Ectodermal cell (in vitro differentiated cells): ENCODE results near the gene SCG2.
"Not testable (repeated sequence)": the region's sequence is repeated elsewhere in the genome, so short reads cannot be mapped to it uniquely, and the experiment has no call there.

Source experiments
- H3K27ac ChIP-seq: 2 replicates; pipeline ENCODE4 v1.7.0; 2013; ENCODE audit warnings: mild to moderate bottlenecking, low read depth, low read length; ENCODE audit not compliant: insufficient read depth, poor library complexity, severe bottlenecking
- H3K27me3 ChIP-seq: 2 replicates; pipeline ENCODE4 v1.7.0; 2013; ENCODE audit warnings: mild to moderate bottlenecking, low read length; ENCODE audit not compliant: insufficient read depth, control insufficient read depth, poor library complexity, severe bottlenecking
- H3K36me3 ChIP-seq: one replicate; pipeline ENCODE4 v1.7.0; 2013; ENCODE audit warnings: low read length; ENCODE audit not compliant: control insufficient read depth, insufficient read depth
- H3K4me1 ChIP-seq: one replicate; pipeline ENCODE4 v1.7.0; 2013; ENCODE audit warnings: low read length; ENCODE audit not compliant: control insufficient read depth, insufficient read depth
- H3K4me3 ChIP-seq: 2 replicates; pipeline ENCODE4 v1.7.0; 2013; ENCODE audit warnings: low read depth, low read length, control low read depth; ENCODE audit not compliant: insufficient read depth
- H3K9me3 ChIP-seq: 2 replicates; pipeline ENCODE4 v1.7.0; 2013; ENCODE audit warnings: mild to moderate bottlenecking, low read length, moderate library complexity; ENCODE audit not compliant: control insufficient read depth
- WGBS, 2 experiments: methylation state at CpG; one replicate each; pipeline ENCODE4 v1.1.7; 2013; ENCODE audit warnings: missing lambda C conversion rate in 2 of 2; 5-methylcytosine and 5-hydroxymethylcytosine counted together

SCG2 gene

DNA sequence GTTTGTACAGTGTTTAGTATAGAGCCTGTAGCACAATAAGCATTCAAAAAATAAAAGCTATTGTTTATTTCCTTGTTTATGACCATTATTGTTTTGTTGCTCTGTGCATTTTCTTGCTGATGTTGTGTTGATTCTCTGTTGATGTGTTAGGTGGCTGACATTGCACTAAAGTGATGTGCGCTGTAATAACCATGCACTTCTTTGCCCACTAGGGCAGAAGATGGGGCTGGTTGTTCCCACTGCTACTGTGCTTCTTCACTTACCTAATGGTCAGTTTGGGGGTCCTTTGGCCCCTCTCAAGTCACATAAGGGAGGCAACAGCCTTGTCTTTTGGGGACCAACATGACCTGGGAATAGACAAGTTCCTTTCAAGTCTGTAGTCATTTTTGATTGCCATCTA is 6.0 kb downstream of the SCG2 start:
- no peaks in the 10 kb centered on the region for H3K4me1 ChIP-seq
- no peaks in the 10 kb centered on the region for H3K9me3 ChIP-seq
- H3K27ac ChIP-seq: no peak overlapping the region
- 92 to 100% methylated on average over 1 of the region's 1 CpG for WGBS, 2 experiments
- H3K4me3 ChIP-seq: no peak overlapping the region
- H3K27me3 ChIP-seq: no peaks in the 10 kb centered on the region
- H3K36me3 ChIP-seq: no peaks in the 10 kb centered on the region

DNA sequence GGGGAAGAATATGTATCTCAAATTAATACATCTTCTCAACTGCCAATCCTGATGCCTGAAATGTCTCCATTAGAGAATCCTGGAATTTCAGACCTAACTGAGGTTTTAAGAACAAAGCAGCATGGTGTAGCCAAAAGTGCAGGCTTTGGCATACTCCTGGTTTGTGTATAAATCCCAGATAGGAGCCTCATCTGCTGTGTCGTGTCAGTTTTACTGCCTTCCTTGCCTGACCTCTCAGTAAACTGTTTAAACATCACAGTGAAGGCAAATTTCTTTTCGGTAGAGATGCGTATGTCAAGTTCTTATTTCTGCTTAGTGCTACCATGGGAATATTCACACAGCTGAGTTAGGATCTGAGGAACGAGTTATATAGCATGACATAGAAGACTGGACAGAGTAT is 7.3 kb downstream of the SCG2 start:
- H3K4me3 ChIP-seq: no peak overlapping the region
- H3K27me3 ChIP-seq: no peaks in the 10 kb centered on the region
- H3K27ac ChIP-seq: no peak overlapping the region
- H3K4me1 ChIP-seq: no peaks in the 10 kb centered on the region
- H3K36me3 ChIP-seq: no peaks in the 10 kb centered on the region
- WGBS, 2 experiments: 91 to 95% methylated on average over 4 of the region's 4 CpGs
- H3K9me3 ChIP-seq: no peaks in the 10 kb centered on the region

DNA sequence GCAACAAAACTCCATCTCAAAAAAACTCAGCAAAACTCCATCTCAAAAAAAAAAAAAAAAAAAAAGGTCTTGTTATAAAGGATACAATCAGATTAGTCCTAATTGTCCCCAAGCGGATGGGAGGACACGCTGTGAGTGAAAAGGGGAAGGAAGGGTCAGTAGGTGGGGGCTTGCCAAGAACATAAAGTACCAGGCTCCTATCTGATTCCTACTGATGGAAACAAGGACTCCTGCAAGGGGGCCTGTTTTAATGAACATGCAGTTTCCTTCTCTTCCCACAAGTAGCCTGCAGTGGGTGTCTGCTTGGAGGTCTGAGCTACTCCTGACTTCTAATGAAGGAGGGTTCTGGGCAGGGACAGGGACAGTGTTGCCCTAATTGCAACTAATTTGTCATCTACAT is 7.9 kb downstream of the SCG2 start:
- Histone ChIP-seq H3K9me3 (no peaks in the 10 kb centered on the region), H3K36me3 (no peaks in the 10 kb centered on the region), H3K4me3 (no peak overlapping the region), H3K27me3 (no peaks in the 10 kb centered on the region), H3K4me1 (no peaks in the 10 kb centered on the region), H3K27ac (no peak overlapping the region)
- WGBS, 2 experiments: 88 to 91% methylated on average over 2 of the region's 2 CpGs

DNA sequence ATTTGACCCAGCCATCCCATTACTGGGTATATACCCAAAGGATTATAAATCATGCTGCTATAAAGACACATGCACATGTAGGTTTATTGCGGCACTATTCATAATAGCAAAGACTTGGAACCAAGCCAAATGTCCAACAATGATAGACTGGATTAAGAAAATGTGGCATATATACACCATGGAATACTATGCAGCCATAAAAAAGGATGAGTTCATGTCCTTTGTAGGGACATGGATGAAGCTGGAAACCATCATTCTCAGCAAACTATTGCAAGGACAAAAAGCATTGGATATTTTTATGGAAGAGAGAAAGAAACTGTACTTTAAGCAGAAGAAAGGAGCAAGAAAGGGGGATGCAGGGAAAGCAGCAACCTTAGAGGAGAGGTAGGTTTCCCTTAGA is 9.5 kb downstream of the SCG2 start:
- not testable (repeated sequence) for H3K9me3 ChIP-seq, H3K27me3 ChIP-seq, H3K27ac ChIP-seq, H3K4me3 ChIP-seq, H3K36me3 ChIP-seq, H3K4me1 ChIP-seq
- whole genome bisulfite sequencing, 2 experiments: 100% methylated on average over 1 of the region's 1 CpG; no CpG with 5 or more reads in 1 of the 2 experiments

DNA sequence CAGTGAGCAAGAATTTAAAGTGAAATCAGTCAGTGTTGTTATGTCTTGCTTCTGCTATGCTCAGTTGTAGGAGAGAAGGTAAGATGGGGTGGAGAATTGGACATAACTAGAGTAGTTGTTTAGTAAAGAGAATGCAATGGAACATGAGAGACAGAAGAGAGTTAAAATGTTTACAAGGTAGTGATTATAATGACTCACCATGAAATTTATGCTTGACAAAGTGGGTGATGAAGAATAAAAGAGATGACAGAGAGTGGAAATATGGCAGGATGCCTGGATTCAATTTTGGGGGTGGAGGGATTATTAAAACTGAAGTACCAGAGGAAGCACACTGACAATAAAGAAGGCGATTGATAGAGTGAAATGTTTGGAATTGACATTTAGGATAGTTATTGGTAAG is 10.6 kb downstream of the SCG2 start:
- 84 to 95% methylated on average over 1 of the region's 1 CpG for WGBS, 2 experiments
- no peak overlapping the region for H3K27ac ChIP-seq
- no peak overlapping the region for H3K4me3 ChIP-seq
- no peaks in the 10 kb centered on the region for H3K36me3 ChIP-seq
- no peaks in the 10 kb centered on the region for H3K9me3 ChIP-seq
- H3K4me1 ChIP-seq: peaks cover 11% of the 10 kb centered on the region
- no peaks in the 10 kb centered on the region for H3K27me3 ChIP-seq

DNA sequence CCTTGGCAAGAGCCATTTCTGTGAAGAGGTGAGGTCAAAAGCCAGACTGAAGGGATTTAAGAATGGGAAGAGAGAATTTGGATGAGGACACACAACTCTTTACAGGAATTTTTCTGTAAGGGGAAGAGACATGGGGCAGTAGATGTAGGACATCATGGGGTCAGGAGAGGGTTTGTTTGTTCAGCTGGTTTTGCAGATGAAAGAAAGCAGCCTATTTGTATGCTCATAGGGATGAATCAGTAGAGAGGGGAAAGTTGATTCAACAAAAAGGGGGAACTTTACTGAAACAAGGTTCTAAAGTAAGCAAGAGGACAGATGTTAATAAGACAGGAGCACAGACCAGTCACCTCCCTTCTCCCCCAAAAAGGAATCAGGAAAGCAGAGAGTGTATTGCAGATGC is 11.2 kb downstream of the SCG2 start:
- Histone ChIP-seq H3K4me1 (peaks cover 15% of the 10 kb centered on the region), H3K36me3 (no peaks in the 10 kb centered on the region), H3K27ac (no peak overlapping the region), H3K4me3 (no peak overlapping the region), H3K27me3 (no peaks in the 10 kb centered on the region), H3K9me3 (no peaks in the 10 kb centered on the region)

DNA sequence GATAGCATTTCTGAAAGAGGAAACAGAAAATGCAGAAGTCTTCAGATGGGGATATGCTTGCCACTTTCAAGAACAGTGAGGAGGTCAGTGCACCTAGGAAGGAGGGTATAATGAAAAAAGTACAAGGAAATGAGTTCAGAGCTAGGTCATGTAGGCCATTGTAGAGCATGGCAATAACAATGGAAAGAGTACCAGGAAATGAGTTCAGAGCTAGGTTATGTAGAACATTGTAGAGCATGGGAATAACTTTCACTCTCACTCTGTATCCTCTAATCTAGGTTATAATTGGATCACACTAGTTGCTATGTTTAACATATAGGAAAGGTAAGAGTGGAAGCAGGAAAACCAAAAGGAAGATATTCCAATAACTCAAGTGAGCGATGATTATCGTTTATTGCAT is 12.3 kb downstream of the SCG2 start:
- H3K27ac ChIP-seq: no peak overlapping the region
- no peaks in the 10 kb centered on the region for H3K9me3 ChIP-seq
- 96 to 98% methylated on average over 2 of the region's 2 CpGs for WGBS, 2 experiments
- H3K4me3 ChIP-seq: no peak overlapping the region
- H3K27me3 ChIP-seq: no peaks in the 10 kb centered on the region
- peaks cover 15% of the 10 kb centered on the region for H3K4me1 ChIP-seq
- H3K36me3 ChIP-seq: no peaks in the 10 kb centered on the region

DNA sequence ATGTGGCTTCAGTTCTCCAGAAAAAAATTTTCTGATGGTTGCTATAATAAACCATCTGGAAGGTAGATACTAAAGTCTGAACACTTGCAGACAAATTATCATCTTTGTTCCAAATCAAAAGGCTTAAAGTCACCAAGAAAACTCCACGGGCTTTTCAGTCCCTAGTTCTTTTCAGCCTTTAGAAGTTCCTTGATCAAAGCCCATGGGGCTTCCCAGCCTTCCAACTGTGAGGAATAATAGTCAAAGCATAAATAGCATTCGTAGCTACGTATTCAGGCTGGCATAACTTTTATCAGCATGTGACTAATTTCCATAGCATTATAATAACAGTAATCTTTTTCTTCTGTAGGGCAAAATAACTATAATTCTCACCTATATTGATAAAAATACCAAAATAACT is 13.9 kb downstream of the SCG2 start:
- Histone ChIP-seq H3K4me1 (peaks cover 15% of the 10 kb centered on the region), H3K9me3 (no peaks in the 10 kb centered on the region), H3K36me3 (no peaks in the 10 kb centered on the region), H3K27me3 (no peaks in the 10 kb centered on the region), H3K4me3 (no peak overlapping the region), H3K27ac (no peak overlapping the region)
- 0% methylated on average over 3 of the region's 3 CpGs for WGBS, 2 experiments

DNA sequence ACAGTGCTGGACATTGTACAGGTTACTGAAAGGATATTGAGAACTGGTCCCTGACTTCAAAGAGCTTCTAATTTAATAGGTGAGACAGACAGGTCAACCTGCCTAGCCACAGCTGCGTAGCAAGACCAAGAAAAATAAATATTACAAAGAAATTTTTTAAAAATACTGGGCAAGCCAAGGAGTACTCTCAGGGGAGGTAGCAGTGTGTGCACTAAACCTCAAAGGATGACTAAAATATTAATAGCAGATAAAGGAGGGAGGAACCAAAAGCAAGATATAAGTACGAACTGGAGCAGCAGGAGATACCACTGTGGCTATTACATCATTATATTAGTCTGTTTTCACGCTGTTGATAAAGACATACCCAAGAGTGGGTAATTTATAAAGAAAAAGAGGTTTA is 14.9 kb downstream of the SCG2 start:
- Histone ChIP-seq H3K27ac (no peak overlapping the region), H3K36me3 (no peaks in the 10 kb centered on the region), H3K27me3 (no peaks in the 10 kb centered on the region), H3K4me1 (peaks cover 15% of the 10 kb centered on the region), H3K9me3 (no peaks in the 10 kb centered on the region), H3K4me3 (no peak overlapping the region)
- 90 to 100% methylated on average over 2 to 3 of the region's 3 CpGs for WGBS, 2 experiments

DNA sequence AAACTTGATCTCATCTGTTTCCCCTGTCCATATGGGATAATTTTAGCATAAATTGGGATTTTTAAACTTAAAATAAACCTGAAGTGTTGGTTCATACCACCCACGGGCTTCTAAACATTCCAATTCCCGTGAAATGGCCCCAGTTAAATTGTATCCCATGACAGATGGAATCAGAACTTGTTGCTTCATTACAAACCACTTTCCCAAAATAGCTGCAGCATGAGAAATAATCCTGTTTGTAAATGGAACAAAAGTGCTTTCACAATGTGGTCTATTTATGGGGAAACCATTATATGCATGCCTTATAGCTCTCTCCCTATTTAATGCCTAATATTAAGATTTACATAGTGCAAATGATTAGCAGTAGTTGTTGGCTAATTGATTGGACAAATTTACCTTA is 15.9 kb downstream of the SCG2 start:
- WGBS, 2 experiments: 88 to 92% methylated on average over 2 of the region's 2 CpGs
- no peak overlapping the region for H3K27ac ChIP-seq
- peaks cover 15% of the 10 kb centered on the region for H3K4me1 ChIP-seq
- H3K4me3 ChIP-seq: no peak overlapping the region
- H3K36me3 ChIP-seq: no peaks in the 10 kb centered on the region
- H3K27me3 ChIP-seq: no peaks in the 10 kb centered on the region
- no peaks in the 10 kb centered on the region for H3K9me3 ChIP-seq

DNA sequence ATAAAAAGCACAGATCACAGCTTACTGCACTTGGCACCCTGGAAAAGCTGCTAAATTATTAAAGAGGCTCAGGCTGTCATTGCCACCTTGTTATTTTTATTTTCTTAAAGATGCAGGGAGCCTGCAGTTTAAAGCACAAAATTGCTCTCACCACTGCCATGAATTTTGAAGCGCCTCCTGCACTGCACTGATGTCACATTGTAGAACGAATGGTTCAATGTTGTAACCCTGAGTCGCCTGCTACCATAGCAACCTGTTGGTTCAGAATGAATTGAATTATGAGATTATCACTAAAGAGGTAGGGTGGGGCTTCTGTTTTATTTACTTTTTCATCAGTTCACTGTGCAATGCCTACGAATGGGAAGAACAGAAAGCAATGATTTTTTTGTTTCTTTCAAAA is 16.5 kb downstream of the SCG2 start:
- 91% methylated on average over 3 of the region's 4 CpGs for WGBS, 2 experiments
- no peaks in the 10 kb centered on the region for H3K9me3 ChIP-seq

More for the DNA sequence above, 16.5 kb downstream of the SCG2 start:
- no peak overlapping the region for H3K27ac ChIP-seq
- H3K36me3 ChIP-seq: no peaks in the 10 kb centered on the region
- no peak overlapping the region for H3K4me3 ChIP-seq
- peaks cover 15% of the 10 kb centered on the region for H3K4me1 ChIP-seq
- H3K27me3 ChIP-seq: no peaks in the 10 kb centered on the region
